ENCODE data around the gene AJAP1.
"Not testable (repeated sequence)": the region's sequence is repeated elsewhere in the genome, so short reads cannot be mapped to it uniquely, and the experiment has no call there.

The AJAP1 gene, protein sequence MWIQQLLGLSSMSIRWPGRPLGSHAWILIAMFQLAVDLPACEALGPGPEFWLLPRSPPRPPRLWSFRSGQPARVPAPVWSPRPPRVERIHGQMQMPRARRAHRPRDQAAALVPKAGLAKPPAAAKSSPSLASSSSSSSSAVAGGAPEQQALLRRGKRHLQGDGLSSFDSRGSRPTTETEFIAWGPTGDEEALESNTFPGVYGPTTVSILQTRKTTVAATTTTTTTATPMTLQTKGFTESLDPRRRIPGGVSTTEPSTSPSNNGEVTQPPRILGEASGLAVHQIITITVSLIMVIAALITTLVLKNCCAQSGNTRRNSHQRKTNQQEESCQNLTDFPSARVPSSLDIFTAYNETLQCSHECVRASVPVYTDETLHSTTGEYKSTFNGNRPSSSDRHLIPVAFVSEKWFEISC

DNA sequence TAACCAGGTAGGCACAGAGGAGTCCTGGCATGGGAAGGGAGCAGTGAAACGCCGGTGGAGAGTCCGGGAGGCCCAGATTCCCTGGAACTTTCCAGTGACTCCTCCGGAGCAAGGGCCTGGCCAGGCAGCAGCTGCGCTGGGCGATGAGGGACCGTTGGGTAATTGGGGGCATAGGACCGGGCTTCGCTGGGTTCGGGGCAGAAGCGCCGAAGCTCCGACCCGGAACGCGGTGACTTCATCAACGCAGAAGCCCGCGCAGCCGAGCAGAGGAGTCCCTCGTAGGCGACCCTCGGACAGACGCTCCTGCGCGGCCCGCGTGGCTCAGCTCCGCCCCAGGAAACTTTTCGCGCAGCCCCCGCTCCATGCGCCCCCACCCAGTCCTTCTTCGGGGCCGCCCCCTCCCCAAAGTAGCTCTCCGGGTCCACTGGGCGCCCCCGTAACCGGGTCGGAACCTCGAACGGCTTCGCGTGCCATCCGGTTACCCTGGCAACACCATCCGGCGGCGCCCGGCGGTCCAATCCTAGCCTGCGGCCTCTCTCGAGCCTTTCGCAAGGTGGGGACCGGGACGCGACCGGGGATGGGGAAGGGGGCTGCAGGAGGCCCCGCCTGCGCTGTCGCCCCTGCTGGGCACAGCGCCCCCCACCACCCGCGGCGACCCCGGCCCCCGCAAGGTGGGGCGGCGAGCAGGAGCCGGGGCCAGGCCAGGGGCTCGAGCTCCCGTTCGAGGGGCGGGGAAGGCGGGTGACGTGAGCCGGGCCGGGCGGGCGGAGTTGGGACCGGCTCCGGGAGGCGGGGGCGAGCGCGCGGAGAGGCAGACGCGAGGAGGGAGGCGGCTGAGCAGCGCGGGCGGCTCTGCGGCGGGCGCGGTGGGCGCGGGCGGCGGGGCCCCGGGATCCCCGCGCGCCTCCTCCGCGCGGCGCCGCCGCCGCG, at the start of gene AJAP1:
Gene AJAP1, plus strand, starts transcription at position 814 of the 930 bp plus-strand sequence. CDS start 817 bp downstream, outside the sequence.
- no peak for DNase-seq

DNA sequence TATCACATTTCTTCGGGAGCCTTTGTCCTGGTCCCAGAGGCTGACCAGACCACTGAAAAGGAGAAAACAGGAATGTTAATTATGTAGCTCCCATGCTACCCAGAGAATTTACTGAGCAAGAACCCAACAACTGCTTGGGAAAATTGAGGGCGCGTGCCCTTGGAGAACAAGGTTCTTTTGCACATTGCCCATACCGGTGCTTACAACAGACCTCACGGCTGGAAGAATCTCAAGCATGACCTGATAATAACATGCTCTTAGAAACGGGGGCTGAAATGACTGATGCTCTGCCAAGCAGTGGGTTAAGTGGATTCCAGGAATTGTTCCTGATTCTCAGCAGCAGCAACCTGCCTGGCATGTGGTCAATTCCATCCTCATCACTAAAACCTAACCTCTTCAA, 49.3 kb upstream of the AJAP1 start:
- DNase-seq: no peak

DNA sequence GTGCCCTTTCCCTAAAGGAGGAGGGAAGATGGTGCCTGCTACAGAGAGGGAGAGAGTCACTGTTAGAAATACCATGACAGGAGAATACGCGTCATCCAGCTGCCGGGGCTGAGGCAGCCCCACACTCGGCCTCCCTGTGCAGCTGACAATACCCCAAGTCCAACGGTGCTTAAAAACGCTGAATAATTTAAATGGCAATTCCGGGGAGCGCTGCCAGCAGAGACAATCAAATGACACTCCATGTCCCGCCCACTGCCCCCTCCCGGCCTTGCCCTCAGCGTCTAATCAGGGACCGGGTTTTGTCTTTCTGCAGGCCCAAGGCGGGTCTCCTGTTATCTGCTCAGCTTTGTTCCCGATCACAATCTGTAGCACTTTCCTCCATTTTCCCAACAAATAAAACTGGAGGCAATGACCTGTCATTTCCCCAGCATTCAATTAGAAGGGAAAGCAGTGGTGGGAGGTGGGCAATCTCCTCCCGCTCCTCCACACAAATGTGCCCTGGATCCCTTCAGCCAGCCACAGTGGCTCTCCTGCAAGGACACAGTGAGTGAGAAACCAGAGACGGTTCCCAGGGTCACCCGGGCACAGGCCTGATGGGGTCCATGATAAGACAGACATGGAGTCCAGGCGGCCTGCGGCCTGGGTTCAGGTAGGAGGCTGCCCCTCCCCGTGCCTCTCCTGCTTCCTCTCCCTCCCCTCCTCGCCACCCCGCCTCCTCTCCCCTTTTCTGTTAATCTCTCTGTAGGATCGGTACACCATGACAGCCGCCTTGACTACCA, 42.7 kb upstream of the AJAP1 start:
- no peak for DNase-seq

DNA sequence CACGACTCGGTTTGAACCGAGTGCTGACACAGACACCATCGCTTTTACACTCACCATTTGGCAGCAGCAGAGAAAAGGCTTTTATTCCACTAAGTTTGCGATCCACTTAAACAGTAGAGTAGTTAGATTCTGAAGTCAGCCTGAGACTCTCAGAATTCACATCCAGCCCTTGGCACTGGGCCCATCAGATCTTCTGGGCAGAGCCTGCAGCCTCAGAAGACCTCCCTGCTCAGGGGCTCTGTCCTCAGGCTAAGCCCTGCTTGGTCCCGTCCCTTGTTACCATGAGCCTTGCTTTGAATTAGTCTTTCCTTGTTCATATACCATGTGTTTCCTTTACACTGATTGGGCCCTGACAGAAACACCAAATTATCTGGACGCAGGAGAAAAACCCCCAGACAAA, 41.4 kb upstream of the AJAP1 start:
- DNase-seq: no peak

DNA sequence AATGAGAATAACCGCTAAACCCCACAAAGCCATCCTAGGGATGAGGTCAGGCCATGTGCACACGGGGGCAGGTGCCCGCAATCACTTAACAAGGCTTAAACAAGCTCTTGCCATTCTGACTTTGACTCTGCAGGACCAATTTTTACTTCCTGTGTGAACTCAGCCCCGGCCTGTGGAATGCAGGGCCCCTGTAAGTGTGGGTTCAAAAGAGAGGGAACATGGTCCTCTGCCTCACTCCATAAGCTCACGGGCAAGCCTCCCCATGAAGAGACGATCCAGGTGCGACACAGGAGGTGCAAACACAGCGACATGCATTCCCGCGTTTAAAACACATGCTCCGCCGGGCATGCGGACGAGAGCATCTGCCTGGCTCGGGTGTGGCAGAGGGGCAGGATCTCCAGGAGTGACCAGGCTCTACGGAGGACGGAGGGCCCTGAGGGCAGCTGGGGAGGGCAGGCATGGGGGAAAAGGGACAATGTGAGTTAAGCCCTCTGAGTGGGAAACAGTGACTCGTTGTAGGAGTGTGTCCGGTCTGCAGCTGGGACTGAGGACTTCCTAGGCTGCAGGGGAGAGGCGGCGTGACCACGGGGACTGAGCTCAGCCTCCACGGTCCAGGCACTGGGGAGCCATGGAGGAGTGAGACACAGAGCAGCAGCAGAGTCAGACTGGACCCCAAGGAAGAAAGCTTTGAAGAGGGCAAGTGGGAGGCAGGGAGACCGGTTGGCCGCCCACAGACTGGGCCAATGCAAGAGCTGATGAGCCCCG, 40.6 kb upstream of the AJAP1 start:
- no peak for DNase-seq

DNA sequence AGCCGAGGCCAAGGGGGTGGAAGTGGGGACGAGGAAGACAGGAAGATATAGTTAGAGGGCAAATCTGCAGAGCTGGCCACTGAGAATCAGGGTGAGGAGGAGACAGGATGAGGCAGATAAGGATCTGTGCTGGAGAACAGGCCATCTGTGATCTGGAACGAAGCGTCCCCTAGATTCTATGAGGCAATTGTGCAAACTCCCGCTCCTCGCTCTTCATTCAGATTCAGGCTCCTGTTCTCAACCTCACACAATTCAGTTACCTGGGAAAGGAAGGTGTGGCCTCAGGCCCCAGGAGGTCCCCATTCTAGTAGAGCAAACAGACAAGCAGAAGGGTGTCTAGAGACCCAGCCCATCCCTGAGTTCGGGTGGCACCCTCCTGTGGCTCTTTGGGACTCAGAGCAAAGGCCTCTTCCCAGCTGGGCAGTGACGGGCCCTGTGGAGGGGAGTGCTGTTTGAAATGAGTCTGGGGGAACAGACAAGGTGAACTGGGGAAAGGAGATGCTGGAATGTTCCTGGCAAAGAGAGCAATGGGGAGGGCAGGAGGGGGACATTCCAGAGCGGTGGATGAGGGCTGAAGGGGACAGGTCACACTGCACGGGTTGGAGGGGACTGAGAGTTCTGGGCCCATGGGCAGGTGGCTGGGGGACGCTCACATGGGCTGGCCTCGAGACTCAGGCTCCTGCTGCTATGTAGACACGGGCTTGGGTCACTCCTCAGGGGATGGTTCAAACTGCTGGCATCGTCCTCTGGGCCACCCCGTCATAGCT, 39.9 kb upstream of the AJAP1 start:
- no peak for DNase-seq

DNA sequence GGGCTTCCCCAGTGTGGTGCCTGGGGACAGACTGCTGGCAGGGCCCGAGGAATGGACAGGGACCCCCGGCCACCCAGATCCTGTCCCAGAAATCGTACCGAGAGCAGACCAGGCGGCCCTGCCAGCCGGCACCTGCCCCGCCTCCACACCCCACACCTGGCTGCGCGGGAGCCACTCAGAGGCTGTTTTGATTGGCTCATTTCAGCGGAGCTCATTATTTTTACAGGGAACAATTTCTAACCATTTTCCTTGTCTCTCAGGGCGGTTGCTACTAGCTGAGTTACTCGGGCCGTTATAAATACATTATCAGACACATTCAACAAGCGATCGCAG, 39.3 kb upstream of the AJAP1 start:
- no peak for DNase-seq

DNA sequence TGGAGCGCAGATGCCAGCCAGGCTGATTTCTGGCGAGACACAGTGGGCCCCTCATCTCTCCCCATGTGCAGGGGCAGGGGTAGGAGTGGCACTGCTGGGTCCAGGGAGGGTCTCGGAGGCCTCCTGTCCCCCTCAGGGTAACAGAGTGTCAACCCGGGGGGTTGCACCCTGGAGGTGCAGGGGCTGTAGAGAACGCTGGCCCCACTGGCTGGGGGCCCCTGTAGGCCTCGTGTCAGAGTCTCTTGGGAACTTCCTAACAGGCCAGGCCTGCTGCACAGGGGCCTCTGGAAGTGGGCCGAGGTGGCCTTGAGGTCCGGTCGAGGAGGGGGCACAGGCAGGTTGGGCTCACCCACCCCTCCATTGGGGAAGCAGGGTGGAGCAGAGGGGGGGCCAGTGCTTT, 38.9 kb upstream of the AJAP1 start:
- no peak for DNase-seq

DNA sequence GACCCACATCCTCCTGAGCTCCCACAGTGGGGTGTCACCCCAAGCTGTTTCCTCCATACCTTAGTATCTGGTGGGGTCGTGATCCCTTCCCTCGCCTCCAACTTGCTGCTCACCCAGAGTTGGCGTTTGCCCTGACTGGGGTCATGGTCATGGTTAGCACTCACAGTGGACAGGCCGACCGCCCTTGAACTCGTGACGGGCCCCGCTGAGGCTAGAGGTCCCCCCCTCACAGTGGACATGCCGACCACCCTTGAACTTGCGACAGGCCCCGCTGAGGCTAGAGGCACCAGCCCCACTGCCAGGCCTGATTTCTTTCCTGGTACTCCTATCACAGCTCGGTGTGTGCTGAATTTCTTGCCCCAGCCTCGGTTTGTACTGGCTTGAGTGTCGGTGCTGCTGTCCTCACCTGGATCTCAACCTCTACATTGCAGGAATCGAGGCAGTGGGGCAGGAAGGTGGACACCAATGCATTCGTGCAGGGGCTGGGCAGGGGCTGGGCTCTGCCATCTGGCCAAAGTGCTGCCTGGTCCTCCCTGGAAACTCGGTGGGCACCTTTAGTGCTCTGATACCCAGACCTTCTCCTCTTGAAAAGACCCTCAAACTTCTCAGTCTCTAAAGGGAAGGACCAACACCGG, 37.5 kb upstream of the AJAP1 start:
- DNase-seq: no peak

DNA sequence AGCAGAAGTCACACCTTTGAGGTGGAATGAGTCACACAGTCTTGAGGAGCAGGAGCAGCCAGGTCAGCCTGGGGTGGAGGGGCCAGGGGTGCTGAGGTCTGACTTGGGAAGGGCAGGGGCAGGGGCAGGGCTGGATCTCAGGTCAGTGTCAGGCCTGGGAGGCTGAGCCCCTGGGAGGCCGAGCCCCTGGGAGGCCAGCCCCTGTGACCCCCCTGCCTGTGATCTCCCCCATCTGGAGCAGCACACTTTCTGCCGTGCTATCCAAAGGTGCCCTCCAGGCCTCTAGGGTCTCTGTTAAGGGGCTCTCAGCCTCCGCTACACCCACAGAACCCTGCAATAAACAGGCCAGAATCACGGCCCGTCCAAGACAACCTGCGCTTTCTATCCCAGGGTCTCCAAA, 36.9 kb upstream of the AJAP1 start:
- DNase-seq: no peak

DNA sequence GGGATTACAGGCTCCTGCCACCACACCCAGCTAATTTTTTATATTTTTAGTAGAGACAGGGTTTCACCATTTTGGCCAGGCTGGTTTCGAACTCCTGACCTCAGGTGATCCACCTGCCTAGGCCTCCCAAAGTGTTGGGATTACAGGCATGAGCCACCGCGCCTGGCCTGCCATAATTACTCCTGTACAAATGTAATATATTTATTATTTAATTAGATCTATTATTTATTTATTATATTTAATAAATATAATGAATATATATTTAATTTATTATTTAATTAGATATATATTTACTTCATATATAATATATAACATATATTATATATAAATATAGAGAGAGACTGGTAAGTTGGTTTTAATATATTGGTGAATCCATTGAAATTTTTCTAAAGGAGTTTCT, 35.6 kb upstream of the AJAP1 start:
- not testable (repeated sequence) for DNase-seq

DNA sequence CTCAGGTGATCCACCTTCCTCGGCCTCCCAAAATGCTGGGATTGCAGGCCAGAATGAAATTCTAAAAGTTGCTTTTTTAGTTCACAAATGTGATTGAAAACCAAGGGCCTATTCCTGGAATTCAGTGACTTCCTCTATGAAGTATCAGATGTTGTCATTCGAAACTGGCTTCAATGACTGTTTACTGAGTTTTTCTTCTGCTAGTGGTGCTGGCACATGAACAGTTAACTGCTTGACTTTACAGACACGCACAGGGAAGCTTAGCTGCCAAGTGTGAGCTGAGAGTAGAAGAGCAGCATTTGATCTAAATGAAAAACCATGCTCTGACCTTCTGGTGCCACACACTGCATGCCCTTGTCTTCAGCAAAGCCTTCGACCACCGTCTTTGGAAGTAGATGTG, 32.8 kb upstream of the AJAP1 start:
- DNase-seq: no peak

DNA sequence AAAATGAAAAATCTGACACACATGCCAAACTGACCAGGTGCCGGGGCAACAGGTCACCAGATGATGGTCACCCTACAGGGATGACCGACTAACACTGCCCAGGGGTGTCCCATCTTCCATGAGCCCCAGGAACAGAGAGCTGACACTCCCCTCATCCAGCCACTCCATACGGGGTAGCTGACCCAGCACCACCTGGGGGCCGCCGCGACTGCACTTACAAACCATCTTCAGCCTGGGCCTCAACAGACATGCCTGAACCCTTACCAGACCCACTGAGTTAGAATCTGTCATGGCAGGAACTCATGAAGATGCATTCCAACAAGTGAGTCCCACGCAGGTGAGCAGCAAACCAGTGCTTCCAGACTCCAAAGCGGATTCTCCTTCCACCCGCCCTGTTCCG, 31.6 kb upstream of the AJAP1 start:
- DNase-seq: no peak

DNA sequence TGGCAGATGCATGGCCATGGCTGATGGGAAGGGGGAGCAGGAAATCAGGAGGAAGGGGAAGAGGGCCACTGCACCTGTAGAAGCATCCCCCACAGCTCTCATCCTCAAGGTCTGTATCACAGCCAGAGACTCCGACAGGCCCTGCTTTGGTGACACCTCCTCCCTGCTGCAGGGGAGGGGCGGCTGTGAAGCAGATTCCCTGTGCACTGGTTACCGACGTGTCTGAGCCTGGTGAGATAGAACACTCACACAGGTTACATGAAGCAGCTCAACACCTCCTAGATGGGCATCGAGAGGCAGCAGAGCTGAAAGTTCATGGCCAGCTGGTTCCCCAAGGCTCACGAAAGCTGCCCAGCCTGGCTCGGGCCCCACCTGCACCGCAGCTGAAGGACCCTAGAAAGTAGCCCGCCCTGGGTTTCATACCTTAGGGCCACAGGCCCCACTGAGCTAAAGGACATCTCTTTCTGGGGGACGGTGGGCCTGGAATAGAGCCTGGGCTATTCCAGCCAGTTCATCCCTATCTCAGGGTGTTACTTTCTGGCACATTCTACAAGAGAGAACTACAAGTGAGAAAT, 30.2 kb upstream of the AJAP1 start:
- no peak for DNase-seq

DNA sequence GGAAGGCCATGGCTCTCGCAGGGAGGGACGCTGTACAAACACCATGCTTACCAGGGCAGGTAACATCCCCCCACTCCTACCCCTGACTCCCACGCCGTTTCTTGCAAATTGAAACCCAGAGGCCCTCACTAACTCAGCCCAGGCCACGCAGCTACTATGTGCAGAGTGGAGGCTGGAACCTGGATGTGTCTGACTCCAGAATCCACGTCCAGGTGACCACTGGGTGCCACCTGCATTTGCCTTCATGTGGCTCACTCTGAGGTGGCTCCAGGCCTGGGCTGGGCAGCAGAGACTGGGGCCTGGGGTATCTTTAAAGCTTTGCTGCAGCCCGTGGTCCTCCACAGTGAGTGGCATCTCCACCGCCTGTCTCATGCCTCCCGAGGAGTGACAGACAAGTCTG, 29.6 kb upstream of the AJAP1 start:
- no peak for DNase-seq

DNA sequence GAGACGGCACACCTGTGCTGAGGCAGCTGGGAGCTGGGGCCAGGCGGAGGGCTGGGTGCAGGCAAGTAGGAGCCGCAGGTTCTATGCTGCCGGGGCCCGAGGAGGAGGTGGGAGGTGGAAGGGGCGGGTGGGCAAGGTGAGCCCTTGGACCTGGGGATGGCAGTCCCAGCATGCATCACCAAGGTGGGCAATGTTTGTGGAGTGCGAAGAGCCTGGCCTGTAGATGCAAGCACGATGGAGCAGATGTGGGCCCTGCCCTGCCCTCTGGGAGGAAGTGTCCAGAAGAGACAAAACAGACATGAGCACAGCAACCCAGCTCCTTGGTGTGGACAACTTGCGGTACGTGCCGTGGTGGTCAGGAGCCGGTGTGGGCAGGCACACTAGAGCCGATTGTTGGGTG, 28.3 kb upstream of the AJAP1 start:
- DNase-seq: no peak

DNA sequence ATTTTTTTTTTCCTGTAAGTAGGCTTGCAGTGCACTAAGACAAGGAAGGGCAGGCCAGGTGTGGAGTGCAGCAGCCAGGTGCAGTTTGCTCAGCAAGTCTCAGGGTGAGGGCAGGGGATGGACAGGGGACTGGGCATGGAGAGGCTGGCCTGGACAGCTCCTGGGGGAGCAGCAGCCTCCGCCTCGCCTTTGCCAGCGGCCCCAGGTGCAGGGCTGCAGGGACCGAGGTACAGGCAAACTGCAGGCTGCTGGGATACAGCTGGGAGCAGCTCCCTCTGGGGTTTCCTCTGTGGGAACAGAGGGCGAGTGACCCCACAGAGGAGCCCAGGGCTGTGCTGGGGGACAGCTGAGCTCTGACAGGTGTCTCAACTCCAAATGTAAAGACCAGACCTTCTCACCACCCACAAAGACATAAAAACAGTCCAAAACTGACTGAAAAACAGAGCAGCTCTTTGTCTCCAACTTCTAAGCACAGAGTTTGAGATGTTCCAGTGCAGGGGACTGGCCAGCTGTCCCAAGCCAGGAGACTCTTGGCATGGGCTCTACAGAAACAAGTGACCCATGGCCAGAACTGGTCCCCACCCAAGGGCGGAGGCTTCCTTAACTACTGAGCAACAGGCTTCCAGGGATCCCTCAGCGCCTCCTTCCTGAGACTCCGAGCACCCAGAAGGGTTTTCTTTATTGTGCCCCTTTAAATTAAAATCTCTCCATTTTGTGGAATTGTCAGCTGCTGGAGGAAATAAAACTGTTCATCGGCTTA, 27.7 kb upstream of the AJAP1 start:
- DNase-seq: no peak

DNA sequence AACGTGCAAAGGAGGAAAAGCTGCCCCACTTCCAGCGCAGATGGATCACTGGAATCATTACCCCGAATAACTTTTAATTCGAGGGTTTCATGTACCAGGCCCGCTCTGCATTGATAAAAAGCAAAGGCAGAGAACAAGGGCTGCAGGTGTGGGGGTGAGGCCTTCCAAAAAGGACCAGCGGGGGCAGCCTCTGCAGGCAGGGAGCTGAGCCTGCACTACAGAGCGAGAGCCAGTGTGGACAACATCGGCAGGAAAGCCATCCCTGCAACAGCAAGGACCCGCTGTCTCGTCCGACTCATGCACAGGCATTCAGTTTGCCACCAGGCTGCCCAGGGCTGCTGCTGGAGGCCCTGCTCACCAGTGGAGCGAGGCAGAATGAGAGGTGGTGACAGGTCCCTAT, 27.1 kb upstream of the AJAP1 start:
- no peak for DNase-seq

DNA sequence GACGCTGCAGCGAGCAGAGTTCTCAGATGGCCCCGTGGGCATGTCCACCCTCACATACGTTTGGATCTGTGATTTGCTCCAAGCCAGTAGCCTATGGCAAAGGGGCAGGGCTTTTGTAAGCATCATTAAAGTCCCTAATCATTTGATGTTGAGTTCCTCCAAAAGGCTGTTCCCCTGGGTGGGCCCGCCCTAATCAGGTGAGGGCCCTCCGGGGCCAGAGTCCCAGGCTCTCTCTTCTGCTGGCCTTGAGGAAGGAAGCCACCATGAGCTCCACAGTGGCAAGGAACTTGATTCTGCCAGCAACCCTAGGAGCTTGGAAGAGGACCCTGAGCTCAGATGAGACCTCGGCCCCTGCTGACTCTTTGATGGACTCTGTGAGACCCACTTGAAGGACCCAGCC, 25.4 kb upstream of the AJAP1 start:
- no peak for DNase-seq

DNA sequence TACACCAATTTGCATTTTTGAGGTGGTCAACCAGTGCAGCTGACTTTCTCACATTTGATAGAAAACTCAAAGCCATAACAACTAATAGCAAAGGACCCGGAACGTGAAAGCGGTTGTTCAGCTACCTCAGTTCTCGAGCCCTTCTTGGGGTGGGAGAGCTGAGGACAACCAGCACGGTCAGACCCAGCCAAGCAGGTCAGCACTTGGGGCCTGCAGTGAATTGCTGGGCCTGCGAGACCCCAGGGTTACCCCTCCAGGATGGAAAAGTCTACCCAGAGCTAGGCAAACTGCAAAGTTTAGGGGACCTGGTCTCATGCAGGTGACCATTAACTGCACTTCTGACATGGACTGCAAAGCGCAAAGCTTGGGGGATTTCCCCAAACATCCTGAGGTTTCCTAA, 23.8 kb upstream of the AJAP1 start:
- no peak for DNase-seq

Data from Kasumi-1 (cell line).